ENCODE data around the gene CYLD.

GRCh38 chr16:50708373-50709060 lies 33.4 kb upstream of the CYLD start:
- TF ChIP-seq CTCF (IDR thresholded peaks at IDR 0.05) (no peak), POLR2A (IDR thresholded peaks at IDR 0.05) (no peak)

Measured in adrenal gland (tissue), 5 donors.